OCI-M2 (cell line): ENCODE data around the gene SYTL3.
"Not testable (repeated sequence)": the region's sequence is repeated elsewhere in the genome, so short reads cannot be mapped to it uniquely, and the experiment has no call there.

ENCODE experiments used
- DNase-seq: peaks from one replicate; lab custom pipeline; 2025; ENCODE audit not compliant: unreplicated experiment; lab: John Stamatoyannopoulos, UW

The SYTL3 gene

DNA sequence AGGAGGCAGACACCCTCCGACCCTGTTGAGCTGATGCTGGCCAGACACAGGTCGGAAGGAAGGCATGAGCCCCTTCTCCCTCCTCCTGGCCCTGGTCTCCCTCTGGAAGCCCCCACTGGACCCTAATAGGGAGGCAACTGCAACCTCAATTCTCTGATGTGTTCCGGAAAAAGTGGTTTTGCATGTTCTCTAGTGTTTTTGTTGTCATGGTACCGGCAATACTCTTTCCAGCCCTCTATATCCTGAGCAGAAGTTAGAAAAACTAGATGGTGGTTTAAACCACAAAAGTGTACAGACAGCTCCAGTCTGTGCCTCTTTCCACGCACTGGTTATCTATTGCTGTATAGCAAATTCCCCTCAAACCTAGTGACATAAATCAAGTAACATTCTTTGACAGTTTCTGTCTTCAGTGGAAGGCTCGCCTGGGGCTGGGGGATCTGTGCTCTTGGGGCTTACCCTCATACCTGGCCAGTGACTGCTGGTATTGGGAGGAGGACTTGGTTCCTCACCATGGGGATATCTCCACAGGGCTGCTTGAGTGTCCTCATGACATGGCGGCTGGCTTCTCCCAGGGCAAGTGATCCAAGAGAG is 37.0 kb downstream of the SYTL3 start:
- DNase-seq = no peak

DNA sequence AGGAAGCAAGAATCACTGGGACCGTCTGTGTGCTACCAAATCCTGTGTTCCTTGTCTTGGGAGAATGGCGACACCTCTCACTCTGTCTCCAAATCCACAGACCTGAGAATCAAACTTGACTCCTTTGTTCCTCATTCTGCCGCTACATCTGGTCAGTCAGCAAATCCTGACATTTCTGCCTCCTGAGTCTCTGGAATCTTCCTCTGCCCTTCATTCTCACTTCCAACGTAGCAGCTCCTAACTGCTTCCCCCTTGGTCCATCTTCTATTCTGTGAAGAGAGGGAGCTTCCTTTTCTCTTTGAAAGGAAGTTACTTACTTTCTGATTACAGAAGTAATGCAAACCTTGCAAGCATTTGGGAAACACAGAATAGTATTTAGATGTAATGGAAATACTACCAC is 37.7 kb downstream of the SYTL3 start:
- no peak for DNase-seq

DNA sequence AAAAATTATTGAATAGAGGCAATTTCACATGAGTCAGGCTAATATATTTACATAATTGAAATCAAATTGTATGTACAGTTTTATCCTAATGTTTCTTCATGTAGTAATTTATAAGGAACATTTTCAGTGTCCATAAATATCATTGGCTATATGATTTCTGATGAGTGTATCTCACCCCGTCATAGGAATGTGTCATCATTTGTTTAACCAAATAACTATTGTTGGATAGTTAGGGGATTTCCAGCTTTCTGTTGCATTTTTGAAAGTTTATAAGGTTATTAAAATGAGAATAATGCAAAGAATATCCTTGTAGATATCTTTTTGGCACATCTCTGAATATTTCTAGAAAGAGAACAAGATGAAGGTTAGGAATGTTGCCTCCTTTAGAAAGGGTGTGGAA is 39.0 kb downstream of the SYTL3 start:
- DNase-seq = no peak

DNA sequence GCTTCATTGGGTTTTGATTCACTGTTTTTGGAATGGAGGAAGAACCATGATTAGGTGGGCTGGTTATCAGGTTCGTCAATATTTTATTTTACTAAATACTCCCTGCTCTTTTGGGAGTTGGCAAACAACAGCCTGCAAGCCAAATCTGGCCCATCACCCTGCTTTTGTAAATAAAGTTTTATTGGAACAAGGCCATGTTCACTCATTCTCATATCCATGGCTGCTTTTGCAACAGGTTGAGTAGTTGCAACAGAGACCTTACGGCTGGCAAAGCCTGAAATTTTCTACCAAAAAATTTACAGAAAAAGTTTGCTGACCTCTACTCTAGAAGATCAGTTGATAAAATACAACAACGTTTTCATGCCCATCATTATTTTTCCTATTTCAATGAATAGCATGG is 45.1 kb downstream of the SYTL3 start:
- DNase-seq = no peak

DNA sequence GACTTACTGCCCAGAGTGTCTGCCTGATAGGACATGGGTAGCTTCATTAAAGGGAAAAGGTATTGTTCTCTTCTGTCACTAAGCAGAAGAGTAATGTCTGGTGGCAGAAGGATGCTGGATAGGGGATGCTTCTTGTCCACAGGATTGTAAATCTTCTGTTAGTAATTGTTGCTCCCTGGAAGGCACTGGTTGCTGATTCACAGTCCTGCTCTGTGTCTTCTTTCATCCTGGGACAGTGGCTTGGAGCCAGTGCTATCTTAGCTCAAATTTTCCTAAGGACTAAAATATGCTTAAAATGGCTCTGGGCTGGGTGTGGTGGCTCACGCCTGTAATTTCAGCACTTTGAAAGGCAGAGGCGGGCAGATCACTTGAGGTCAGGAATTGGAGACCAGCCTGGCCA is 48.0 kb downstream of the SYTL3 start:
- DNase-seq = no peak

DNA sequence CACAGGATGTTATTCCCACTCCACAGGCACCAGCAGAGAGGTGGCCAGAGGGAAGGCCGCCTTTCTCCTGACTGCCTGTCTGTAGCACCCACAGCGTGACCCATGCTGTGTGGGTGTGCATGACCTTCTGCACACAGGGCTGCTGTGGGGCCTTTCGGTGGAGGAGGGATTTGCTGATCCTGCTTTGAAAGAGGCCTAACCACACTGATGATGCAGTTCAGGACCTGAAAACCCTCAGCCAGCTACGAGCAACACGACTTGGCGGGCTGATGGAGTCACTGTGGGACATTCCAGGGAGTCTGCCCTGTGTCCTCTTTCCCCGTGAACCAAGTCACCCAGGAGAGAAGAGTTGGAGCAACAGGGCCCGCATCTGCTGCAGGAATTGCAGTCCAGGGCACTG is 49.1 kb downstream of the SYTL3 start:
- DNase-seq = no peak

DNA sequence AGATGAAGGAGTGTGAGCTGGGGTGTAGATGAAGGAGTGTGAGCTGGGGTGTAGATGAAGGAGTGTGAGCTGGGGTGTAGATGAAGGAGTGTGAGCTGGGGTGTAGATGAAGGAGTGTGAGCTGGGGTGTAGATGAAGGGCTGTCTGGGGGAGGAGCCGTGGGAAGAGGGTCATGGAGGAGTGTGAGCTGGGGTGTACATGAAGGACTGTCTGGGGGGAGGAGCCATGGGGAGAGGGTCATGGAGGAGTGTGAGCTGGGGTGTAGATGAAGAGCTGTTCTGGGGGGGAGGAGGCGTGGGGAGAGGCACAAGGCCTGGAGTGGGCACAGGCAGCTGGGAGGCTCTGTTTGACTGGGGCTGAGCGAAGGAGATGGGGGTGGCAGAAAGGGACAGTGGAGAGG is 51.4 kb downstream of the SYTL3 start:
- not testable (repeated sequence) for DNase-seq

DNA sequence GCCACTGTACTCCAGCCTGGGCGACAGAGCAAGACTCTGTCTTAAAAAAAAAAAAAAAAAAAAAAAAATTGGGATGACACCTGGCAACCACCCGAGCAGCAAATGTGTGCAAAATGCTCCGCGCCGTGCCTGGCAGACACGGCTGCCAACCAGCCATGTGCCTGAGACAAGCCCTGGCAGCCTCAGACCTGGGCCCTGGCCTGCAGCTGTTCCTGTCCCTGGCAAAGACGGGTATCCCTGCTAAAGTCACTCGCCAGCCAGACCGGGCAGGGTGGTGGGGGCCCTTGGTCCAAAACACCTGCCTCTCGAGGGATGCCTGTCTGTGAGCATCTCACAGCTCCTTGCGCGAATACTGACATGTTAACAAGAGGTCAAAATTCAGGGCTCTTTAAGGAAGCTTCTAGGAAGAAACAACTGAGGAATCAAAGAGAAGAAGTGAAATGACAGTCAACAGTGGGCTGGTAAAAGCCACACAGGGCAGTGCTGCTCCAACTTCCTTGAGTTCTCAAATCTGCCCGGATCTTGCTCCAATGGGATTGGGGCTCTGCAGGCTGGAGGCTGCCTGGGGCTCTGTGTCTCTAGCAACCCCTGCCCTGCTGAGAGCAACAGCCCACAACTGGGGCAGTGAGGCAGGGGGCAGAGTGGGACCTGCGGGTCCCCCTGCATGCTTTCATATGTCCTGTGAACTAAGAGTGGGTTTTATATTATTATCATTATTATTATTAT is 53.4 kb downstream of the SYTL3 start:
- DNase-seq = no peak

DNA sequence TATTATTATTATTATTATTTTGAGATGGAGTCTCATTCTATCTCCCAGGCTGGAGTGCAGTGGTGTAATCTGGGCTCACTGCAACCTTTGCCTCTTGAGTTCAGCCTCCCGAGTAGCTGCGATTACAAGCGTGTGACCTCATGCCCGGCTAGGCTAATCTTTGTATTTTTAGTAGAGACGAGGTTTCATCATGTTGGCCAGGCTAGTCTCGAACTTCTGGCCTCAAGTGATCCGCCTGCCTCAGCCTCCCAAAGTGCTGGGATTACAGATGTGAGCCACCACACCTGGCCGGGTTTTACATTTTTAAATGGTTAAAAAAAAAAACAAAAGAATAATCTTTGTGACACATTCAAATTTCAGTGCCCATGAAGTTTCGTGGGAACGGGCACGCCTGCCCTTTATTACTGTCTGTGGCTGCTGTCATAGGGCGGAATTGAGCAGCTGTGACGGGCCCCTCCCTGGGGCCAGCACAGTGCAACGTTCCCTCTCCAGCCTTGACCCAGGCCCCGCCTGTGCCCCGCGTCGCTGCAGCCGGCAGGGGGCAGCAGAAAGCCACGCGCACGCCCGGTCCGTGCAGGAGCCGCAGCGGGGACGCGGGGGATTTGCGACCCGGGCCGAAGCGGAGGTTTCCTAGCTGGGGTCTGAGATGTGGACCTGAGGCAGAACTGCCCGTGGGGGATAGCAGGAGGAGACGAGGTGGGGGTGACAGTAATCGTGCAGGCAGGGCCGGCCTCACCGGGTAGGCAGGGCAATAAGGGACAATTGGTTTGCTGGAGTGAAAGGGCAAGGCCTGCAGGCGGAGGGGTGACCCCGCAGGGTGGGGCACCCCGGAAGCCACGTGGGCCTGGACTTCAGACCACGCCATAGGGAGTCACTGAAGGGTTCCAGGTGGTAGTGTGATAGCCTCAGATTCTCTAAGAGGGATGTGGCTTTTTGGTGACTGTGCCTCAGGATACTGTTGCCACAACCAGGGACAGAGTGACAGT is 54.3 kb downstream of the SYTL3 start:
- peak; percentile 64 for DNase-seq

DNA sequence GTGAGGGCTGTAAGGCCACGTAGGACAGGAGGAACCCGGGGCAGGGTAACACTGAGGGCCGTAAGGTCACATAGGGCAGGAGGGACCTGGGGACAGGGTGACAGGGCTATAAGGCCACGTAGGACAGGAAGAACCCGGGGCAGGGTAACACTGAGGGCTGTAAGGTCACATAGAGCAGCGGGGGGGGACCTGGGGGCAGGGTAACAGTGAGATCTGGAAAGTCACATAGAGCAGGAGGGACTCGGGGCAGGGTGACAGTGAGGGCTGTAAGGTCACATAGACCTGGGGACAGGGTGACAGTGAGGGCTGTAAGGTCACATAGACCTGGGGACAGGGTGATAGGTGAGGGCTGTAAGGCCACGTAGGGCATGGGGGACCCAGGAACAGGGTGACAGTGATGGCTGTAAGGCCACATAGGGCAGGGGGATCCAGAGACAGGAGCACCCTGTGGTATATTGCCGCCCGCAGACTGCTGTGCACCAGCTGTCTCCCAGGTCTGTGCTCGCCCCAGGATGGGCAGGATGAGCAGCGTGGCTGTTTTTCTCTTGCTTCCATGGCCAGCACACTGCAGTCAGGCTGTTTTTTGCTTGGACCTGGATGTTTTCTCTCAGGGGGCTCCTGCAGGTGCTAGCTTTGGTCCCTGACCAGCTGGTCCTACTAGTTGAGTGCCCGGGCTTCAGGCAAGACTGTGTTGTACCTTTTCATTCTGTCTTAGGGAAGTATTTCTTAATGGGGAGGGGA is 55.7 kb downstream of the SYTL3 start:
- no peak for DNase-seq

DNA sequence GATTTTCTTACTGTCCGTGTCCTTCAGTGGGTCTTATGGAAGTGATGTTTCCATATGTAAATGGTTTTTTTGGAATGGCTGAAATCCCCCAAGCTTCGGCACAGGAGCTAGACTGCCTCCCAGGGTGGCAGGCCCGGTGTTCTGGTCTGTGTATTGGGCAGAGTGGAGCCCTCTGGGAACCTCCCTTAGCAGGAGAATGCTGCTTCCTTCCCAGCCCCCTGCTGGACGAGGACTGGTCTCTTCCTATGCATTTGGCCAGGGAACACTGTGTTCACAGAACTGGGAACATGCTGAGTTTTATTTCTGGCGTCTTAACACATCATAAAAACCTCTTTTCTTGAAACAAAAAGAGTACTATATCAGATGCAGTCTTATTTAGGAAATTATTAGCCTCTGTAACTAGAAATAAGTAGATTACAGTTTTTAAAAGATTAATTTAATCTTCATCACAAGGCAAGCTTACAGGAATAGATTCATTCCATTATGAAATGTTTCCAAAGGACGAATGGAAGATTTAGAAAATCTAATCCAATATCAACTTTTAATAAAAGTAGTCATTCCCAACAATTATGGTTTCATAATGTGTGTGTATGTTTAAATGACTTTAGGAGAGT is 56.6 kb downstream of the SYTL3 start:
- no peak for DNase-seq

DNA sequence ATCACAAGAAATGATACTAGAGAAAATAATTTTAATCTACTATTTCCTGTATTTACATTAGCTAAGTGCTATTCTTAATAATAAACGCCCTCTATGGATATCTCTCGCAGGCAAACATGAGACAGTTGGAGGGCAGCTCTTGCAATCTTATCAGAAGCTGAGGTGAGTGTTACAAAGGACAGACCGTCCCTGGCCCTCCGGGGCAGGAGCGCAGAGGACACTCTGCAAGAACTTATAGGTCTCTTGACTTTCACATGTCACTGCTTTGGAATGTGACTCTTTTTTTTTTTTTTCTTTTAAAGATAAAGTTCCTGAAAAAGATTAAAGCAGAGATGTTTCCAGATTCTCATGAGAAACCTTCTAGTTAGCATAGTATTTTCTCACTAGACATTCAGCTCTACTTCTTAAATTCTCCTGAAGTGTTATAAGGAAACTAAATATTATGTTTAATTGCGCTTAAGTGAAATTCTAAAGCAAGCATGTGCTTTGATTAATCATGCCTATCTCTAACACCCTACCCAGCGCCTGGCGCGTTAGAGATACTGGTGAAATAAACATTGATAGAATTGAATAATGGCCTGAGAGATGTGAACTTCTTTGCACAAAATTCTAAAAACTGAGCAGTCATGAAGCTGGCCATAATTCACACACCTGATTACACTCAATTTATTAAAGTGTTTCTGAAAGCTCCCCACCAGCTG is 57.4 kb downstream of the SYTL3 start:
- DNase-seq = no peak

DNA sequence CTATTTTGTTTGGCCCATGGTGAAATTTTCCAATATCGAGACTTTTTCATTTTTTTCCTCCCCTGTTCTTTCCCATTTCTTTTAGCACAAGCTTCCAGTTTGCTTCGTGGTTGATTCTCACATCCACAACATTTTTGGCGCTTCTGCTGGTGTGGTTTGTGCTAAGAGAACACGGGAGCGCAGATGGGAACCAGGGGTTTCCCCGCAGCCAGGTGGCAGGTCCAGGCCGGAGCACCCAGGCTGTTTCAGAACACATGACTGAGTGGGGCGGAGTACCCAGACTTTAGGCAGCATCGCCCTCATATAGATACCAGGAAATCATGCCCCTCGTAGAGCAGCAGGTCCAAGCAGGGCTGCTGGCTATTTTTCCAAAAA is 58.0 kb downstream of the SYTL3 start:
- DNase-seq = no peak

DNA sequence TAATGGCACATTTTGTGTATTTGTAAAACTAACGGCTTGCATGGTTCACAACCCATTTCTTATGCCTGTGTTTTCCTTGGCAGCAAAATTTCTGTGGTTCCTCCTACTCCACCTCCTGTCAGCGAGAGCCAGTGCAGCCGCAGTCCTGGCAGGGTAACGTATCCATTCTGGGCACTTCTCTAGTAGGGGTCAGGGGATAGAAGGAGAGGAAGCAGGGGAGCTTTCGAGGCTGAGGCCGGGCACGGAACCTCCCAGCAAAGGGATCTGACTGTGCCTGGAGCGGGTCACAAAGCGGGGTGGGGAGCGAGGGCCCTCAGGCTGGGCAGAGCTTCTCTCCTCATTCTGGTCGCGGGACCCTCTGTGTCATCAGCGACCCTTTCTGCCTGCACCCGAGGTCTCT is 58.4 kb downstream of the SYTL3 start:
- DNase-seq = no peak

DNA sequence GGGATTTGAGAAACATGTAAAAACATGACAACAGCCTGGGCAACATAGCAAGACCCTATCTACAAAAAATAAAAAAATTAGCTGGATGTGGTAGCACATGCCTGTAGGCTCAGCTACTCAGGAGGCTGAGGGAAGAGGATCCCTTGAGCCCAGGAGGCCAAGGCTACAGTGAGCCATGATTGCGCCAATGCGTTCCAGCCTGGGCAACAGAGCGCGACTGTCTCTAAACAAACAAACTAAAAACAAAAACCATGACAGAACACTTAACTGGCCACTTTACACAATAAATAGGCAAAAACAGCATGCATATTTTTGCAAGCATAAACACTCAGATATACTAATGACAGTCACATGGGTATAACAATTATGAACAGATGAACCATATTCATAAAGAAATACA is 60.0 kb downstream of the SYTL3 start:
- DNase-seq = no peak

DNA sequence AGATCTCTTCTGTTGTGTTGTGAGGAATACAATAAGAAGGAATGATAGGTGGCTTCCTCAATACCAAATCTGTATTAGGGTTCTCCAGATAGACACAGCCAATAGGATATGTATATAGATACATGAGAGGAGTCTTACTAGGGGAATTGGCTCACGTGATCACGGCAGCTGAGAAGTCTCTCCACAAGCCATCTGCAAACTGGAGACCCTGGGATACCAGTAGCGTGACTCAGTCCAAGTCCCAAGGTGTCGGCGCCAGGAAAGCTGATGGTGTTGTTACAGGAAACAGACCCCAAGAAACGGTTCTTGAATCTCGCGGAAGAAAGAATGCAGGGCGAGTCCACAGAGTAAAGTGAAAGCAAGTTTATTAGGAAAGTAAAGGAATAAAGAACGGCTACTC is 61.4 kb downstream of the SYTL3 start:
- no peak for DNase-seq

DNA sequence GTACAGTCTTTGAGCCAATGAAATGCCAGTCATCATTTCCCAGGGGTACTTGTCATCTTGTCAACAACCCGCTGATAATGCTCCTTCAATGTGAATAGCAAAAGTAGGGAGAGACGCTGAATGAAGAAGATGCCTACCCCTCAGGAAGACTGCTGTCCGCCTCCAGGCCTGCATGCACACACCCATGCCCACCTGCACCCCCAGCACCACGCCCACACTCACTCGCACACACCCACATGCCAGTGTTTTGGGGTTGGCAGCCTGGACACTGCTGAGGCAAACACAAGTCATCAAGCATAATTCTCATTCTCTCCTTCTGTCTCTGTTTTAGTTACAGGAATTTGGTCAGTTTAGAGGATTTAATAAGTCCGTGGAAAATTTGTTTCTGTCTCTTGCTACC is 63.6 kb downstream of the SYTL3 start:
- no peak for DNase-seq

DNA sequence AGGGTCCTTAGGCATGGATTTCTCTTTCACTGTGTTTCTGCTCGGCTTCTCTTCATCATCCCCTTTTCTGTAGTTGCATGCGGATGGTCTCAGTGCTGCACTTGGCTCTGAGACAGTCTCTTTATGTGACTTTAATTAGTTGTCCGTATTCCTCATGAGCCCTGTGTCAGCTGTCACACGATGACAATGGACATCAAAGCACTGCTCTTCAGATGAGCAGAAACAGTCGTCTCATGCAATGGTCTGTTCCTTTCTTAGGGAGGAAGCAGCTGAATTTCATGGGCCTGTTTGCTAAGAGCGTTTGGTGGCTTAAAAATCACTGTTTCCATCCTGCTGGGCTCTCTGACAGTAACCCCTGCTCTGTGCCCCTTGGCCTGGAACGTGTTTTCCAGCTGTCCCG is 64.9 kb downstream of the SYTL3 start:
- no peak for DNase-seq

DNA sequence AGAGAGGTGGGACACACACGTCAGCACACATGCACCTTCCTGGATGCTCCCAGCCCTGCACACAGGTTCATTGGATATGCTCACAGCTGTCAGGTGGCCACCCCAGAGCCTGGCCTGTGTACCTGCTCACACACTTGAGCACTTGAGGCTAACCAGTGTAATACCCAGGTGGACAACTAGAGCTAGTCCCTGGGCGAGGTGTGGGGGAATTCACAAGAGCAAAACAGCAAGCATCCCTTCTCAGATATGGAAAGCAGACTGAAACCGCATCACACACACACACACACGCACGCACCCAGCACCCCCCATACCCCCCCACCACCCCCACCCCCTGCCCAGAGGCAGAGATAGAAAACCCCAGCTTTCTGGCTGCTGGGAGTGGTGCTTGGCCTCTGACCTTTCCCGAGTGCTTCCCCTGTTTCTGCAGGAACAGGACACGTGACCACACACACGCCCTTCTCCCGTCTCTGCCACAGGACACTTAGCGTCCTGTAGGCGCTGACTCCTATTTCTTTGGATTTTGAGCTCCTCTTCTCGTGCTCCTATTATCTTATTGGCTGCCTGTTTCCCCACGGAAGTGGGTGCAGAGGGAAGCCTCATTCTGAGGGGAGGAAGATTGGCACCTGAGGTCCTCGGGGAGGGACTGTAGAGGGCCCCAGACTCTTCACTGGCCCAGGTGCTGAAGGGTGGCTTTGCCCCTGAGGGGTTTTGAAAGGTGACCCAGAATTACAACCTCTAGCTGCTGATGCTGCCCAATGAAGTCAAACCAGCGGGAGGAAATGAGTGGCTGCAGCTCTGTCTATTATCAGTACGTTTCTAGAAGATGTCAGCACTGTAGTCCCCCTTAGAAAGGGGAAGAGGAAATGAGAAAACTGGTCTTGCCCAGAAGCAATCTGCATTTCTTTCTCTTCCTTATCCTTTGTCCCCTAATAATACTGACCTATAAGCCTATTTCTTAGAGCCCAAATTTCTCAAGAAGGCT is 65.8 kb downstream of the SYTL3 start:
- no peak for DNase-seq
